SK-N-SH treated with all-trans-retinoic acid at 6 μM for 48 hours (cell line): ENCODE measurements around the gene LRRK1.

ENCODE experiments used
- ATAC-seq: fragments of 200-7000 bp; cut with Tn5 transposase; 3 replicates; pipeline ENCODE4 v1.9.1; 2020; ENCODE audit warnings: mild to moderate bottlenecking, moderate library complexity
- ARNTL ChIP-seq: fragments of 450-650 bp; formaldehyde crosslinking; IDR thresholded peaks from 2 replicates; pipeline ENCODE4 v1.5.0; 2020; ENCODE audit warnings: low read depth, mild to moderate bottlenecking, moderate library complexity, borderline replicate concordance
- BACH2 ChIP-seq: fragments of 250-450 bp; sonication (Bioruptor Pico); IDR thresholded peaks from 2 replicates; pipeline ENCODE4 v1.9.0; 2021; ENCODE audit warnings: mild to moderate bottlenecking, borderline replicate concordance
- CSDC2 ChIP-seq: fragments of 250-450 bp; sonication (Bioruptor Pico); IDR thresholded peaks from 2 replicates; pipeline ENCODE4 v1.5.0; 2020; ENCODE audit warnings: mild to moderate bottlenecking, moderate library complexity
- ESRRG ChIP-seq: fragments of 250-450 bp; sonication (Bioruptor Pico); IDR thresholded peaks from 2 replicates; pipeline ENCODE4 v1.6.1; 2021; ENCODE audit warnings: mild to moderate bottlenecking
- GLIS3 ChIP-seq: fragments of 250-450 bp; sonication (Bioruptor Pico); IDR thresholded peaks from 2 replicates; pipeline ENCODE4 v1.5.0; 2020; ENCODE audit warnings: mild to moderate bottlenecking, moderate library complexity
- OSR1 ChIP-seq: fragments of 250-450 bp; sonication (Bioruptor Pico); IDR thresholded peaks from 2 replicates; pipeline ENCODE4 v1.8.0; 2022; ENCODE audit warnings: moderate library complexity, mild to moderate bottlenecking, inconsistent platforms
- PATZ1 ChIP-seq: fragments of 250-450 bp; sonication (Bioruptor Pico); IDR thresholded peaks from 2 replicates; pipeline ENCODE4 v1.8.0; 2020; ENCODE audit warnings: mild to moderate bottlenecking, moderate library complexity, borderline replicate concordance
- POU6F1 ChIP-seq: fragments of 250-450 bp; sonication (Bioruptor Pico); IDR thresholded peaks from 2 replicates; pipeline ENCODE4 v1.8.0; 2021; ENCODE audit warnings: low read depth, mild to moderate bottlenecking, moderate library complexity, borderline replicate concordance
- TCF4 ChIP-seq: fragments of 250-450 bp; sonication (Bioruptor Pico); IDR thresholded peaks from 2 replicates; pipeline ENCODE4 v1.8.0; 2021; ENCODE audit warnings: mild to moderate bottlenecking, moderate library complexity, borderline replicate concordance
- TOX ChIP-seq: fragments of 250-450 bp; sonication (Bioruptor Pico); IDR thresholded peaks from 2 replicates; pipeline ENCODE4 v1.8.0; 2021; ENCODE audit warnings: mild to moderate bottlenecking, moderate library complexity, borderline replicate concordance
- ZC3H10 ChIP-seq: fragments of 250-450 bp; sonication (Bioruptor Pico); IDR thresholded peaks from 2 replicates; pipeline ENCODE4 v1.5.1; 2021; ENCODE audit warnings: mild to moderate bottlenecking, moderate library complexity
- ZFP3 ChIP-seq: fragments of 250-450 bp; sonication (Bioruptor Pico); IDR thresholded peaks from 2 replicates; pipeline ENCODE4 v1.5.0; 2020; ENCODE audit warnings: mild to moderate bottlenecking, moderate library complexity
- ZFP30 ChIP-seq: fragments of 450-650 bp; formaldehyde crosslinking; IDR thresholded peaks from 2 replicates; pipeline ENCODE4 v1.5.0; 2022; ENCODE audit warnings: mild to moderate bottlenecking, moderate library complexity
- ZNF565 ChIP-seq: fragments of 450-650 bp; formaldehyde crosslinking; conservative IDR thresholded peaks from 2 replicates; pipeline ENCODE4 v1.5.0; 2020; ENCODE audit warnings: low read depth, mild to moderate bottlenecking, moderate library complexity
- ZNF70 ChIP-seq: fragments of 450-650 bp; formaldehyde crosslinking; IDR thresholded peaks from 2 replicates; pipeline ENCODE4 v1.5.0; 2020; ENCODE audit warnings: mild to moderate bottlenecking, moderate library complexity
- ZNF8 ChIP-seq: fragments of 450-650 bp; formaldehyde crosslinking; IDR thresholded peaks from 2 replicates; pipeline ENCODE4 v1.5.0; 2020; ENCODE audit warnings: mild to moderate bottlenecking, moderate library complexity
- TF ChIP-seq, protein P1 (sequence below): fragments of 250-450 bp; sonication (Bioruptor Pico); IDR thresholded peaks from 2 replicates; pipeline ENCODE4 v1.5.0; 2020; ENCODE audit warnings: mild to moderate bottlenecking, moderate library complexity
- TF ChIP-seq, protein P2 (sequence below): fragments of 250-450 bp; sonication (Bioruptor Pico); IDR thresholded peaks from 2 replicates; pipeline ENCODE4 v1.5.1; 2021; ENCODE audit warnings: mild to moderate bottlenecking, moderate library complexity
- TF ChIP-seq, protein P3 (sequence below): fragments of 250-450 bp; sonication (Bioruptor Pico); IDR thresholded peaks from 2 replicates; pipeline ENCODE4 v1.5.1; 2020; ENCODE audit warnings: low read depth, mild to moderate bottlenecking, moderate library complexity

Gene LRRK1

DNA sequence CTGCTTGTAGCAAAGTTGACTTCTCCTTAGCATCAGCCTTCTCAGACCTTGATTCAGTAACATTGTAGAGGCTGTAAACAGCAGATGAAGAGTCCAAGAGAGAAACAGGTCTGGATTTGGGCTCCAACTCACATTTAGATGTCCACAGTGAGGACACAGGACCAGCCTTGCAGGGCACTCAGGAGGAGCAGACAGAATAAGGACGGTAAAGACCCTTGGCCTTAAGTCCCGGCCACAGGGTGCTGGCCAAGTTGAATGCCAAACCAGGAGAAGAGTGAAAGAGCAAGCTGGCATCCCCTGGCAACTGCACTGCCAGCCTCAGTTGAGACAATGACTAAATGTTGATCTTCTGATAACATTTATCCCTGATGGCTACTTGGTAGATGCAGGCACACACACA is 136.3 kb downstream of the LRRK1 start:
- ATAC-seq, result no peak

DNA sequence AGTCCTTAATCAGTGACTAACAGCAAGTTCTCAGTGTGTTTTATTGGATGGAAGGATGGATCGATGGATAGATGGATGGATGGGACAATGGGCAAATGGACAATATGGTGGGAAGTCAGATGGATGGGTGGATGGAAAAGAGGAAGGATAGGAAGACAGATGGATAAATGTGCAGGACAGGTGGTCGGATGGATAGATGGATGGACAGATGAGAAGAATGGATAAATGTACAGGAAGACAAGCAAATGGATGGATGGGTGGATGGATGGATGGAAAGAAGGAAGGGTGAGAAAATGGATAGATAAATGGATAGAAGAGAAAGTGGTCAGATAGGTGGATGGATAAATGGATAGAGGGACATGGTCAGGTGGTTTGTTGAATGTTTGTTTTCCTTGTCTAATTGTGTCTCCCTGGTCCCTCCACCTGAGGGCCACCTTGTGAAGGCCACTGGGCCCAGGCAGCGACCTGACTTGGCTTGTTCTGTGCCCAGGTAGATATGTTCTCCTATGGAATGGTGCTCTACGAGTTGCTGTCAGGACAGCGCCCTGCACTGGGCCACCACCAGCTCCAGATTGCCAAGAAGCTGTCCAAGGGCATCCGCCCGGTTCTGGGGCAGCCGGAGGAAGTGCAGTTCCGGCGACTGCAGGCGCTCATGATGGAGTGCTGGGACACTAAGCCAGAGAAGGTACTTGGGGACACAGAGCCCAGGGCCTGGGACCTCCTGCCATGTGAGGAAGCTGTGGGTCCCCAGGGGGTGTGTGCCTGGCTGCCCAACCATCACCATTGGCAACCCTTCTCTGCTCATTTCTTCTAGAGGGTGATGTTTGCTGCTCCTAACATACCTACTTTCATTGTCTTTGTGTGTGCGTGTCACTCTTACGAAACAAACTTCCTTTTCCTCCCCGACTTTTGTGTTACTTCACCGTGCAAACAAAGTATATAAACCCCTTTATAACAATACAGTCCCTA is 137.5 kb downstream of the LRRK1 start:
- TF ChIP-seq, protein P1, sequence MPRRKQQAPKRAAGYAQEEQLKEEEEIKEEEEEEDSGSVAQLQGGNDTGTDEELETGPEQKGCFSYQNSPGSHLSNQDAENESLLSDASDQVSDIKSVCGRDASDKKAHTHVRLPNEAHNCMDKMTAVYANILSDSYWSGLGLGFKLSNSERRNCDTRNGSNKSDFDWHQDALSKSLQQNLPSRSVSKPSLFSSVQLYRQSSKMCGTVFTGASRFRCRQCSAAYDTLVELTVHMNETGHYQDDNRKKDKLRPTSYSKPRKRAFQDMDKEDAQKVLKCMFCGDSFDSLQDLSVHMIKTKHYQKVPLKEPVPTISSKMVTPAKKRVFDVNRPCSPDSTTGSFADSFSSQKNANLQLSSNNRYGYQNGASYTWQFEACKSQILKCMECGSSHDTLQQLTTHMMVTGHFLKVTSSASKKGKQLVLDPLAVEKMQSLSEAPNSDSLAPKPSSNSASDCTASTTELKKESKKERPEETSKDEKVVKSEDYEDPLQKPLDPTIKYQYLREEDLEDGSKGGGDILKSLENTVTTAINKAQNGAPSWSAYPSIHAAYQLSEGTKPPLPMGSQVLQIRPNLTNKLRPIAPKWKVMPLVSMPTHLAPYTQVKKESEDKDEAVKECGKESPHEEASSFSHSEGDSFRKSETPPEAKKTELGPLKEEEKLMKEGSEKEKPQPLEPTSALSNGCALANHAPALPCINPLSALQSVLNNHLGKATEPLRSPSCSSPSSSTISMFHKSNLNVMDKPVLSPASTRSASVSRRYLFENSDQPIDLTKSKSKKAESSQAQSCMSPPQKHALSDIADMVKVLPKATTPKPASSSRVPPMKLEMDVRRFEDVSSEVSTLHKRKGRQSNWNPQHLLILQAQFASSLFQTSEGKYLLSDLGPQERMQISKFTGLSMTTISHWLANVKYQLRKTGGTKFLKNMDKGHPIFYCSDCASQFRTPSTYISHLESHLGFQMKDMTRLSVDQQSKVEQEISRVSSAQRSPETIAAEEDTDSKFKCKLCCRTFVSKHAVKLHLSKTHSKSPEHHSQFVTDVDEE, result no peak
- no peak for TF ChIP-seq BACH2 (CRISPR knock-in tag)
- TF ChIP-seq ZFP30 (CRISPR knock-in tag), result no peak
- TF ChIP-seq POU6F1 (CRISPR knock-in tag), result no peak
- no peak for TF ChIP-seq ZFP3 (CRISPR knock-in tag)
- TF ChIP-seq CSDC2 (CRISPR knock-in tag), result no peak
- ATAC-seq, result no peak

More for the DNA sequence above, 136.3 kb downstream of the LRRK1 start:
- no peak for TF ChIP-seq ZC3H10 (CRISPR knock-in tag)
- no peak for TF ChIP-seq GLIS3
- no peak for TF ChIP-seq CSDC2 (CRISPR knock-in tag)
- TF ChIP-seq ESRRG (CRISPR knock-in tag), result no peak
- no peak for TF ChIP-seq ZNF8
- no peak for TF ChIP-seq OSR1 (CRISPR knock-in tag)
- no peak for TF ChIP-seq TCF4 (CRISPR knock-in tag)
- TF ChIP-seq PATZ1 (CRISPR knock-in tag), result no peak
- no peak for TF ChIP-seq BACH2 (CRISPR knock-in tag)
- TF ChIP-seq, protein P2, sequence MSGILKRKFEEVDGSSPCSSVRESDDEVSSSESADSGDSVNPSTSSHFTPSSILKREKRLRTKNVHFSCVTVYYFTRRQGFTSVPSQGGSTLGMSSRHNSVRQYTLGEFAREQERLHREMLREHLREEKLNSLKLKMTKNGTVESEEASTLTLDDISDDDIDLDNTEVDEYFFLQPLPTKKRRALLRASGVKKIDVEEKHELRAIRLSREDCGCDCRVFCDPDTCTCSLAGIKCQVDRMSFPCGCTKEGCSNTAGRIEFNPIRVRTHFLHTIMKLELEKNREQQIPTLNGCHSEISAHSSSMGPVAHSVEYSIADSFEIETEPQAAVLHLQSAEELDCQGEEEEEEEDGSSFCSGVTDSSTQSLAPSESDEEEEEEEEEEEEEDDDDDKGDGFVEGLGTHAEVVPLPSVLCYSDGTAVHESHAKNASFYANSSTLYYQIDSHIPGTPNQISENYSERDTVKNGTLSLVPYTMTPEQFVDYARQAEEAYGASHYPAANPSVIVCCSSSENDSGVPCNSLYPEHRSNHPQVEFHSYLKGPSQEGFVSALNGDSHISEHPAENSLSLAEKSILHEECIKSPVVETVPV (CRISPR knock-in tag), result no peak
- TF ChIP-seq ZNF70 (CRISPR knock-in tag), result no peak
- TF ChIP-seq, all 23 proteins: peak for 0

DNA sequence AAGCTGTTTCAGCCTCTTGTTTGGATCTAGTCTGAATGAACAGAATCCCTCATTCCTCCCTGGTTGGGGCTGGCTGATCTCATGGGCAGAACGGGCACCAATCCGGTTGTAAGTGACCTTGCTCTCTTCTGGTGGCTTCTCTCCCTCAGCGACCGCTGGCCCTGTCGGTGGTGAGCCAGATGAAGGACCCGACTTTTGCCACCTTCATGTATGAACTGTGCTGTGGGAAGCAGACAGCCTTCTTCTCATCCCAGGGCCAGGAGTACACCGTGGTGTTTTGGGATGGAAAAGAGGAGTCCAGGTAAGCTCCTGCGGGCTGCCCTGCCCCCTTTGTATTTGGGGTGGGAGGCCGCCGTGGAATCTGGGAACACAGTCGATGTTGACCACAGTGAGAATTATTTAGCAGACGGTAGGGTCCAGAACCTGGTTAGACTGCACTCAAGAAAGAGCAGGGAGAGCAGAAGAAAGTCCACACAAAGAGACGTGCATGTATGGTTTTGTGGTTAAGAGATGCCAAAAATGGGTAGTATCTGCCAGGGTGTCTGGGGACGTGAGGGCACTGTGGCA is 138.8 kb downstream of the LRRK1 start:
- no peak for ATAC-seq
- TF ChIP-seq ESRRG (CRISPR knock-in tag) (no peak), ZNF565 (CRISPR knock-in tag) (no peak), ZFP3 (CRISPR knock-in tag) (no peak), GLIS3 (no peak), BACH2 (CRISPR knock-in tag) (no peak), TCF4 (CRISPR knock-in tag) (no peak), ARNTL (CRISPR knock-in tag) (no peak), OSR1 (CRISPR knock-in tag) (no peak), POU6F1 (CRISPR knock-in tag) (no peak), TOX (CRISPR knock-in tag) (no peak), ZFP30 (CRISPR knock-in tag) (no peak)
- TF ChIP-seq, protein P3, sequence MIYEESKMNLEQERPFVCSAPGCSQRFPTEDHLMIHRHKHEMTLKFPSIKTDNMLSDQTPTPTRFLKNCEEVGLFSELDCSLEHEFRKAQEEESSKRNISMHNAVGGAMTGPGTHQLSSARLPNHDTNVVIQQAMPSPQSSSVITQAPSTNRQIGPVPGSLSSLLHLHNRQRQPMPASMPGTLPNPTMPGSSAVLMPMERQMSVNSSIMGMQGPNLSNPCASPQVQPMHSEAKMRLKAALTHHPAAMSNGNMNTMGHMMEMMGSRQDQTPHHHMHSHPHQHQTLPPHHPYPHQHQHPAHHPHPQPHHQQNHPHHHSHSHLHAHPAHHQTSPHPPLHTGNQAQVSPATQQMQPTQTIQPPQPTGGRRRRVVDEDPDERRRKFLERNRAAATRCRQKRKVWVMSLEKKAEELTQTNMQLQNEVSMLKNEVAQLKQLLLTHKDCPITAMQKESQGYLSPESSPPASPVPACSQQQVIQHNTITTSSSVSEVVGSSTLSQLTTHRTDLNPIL (CRISPR knock-in tag), result no peak
- TF ChIP-seq, all 23 proteins: peak for 0
